Glutamatergic neuron (in vitro differentiated cells): ENCODE measurements around the gene CHD2. TPM values are rescaled to one million over a fixed set of nuclear protein-coding genes. Genes with fewer than 3 reads are reported as not detected.

Source experiments
- DNase-seq: peaks from one replicate; pipeline ENCODE4 v3.0.0; 2022
- H3K27ac Mint-ChIP-seq: one replicate; pipeline ENCODE4 v1.8.0; 2020; ENCODE audit warnings: mild to moderate bottlenecking, mixed read lengths, inconsistent platforms; ENCODE audit not compliant: unreplicated experiment
- H3K27me3 Mint-ChIP-seq: one replicate; pipeline ENCODE4 v1.8.0; 2020; ENCODE audit warnings: mild to moderate bottlenecking, moderate library complexity, mixed read lengths, inconsistent platforms; ENCODE audit not compliant: unreplicated experiment
- H3K36me3 Mint-ChIP-seq: one replicate; pipeline ENCODE4 v1.8.0; 2020; ENCODE audit warnings: mild to moderate bottlenecking, mixed read lengths, inconsistent platforms; ENCODE audit not compliant: unreplicated experiment
- H3K4me1 Mint-ChIP-seq: one replicate; pipeline ENCODE4 v1.8.0; 2020; ENCODE audit warnings: mild to moderate bottlenecking, low read depth, mixed read lengths, inconsistent platforms; ENCODE audit not compliant: unreplicated experiment
- H3K4me3 Mint-ChIP-seq: one replicate; pipeline ENCODE4 v1.8.0; 2020; ENCODE audit warnings: mild to moderate bottlenecking, mixed read lengths, inconsistent platforms; ENCODE audit not compliant: unreplicated experiment
- H3K9me3 Mint-ChIP-seq: one replicate; pipeline ENCODE4 v1.8.0; 2020; ENCODE audit warnings: mild to moderate bottlenecking, moderate library complexity, mixed read lengths, inconsistent platforms; ENCODE audit not compliant: unreplicated experiment
- CTCF ChIP-seq: fragments of 200-600 bp; sonication (generic); IDR thresholded peaks from one replicate; pipeline ENCODE4 v1.5.0; 2021; ENCODE audit not compliant: partially characterized antibody, unreplicated experiment
- total RNA-seq: library from RNA; stranded (reverse); fragmentation: NEBNext Ultra II Directional; extraction: Animal tissue kit (Norgen Biotek cat#: 25700); gene quantifications from one replicate; pipeline ENCODE4 v1.2.1, GENCODE V29; 2021; ENCODE audit not compliant: unreplicated experiment

The CHD2 gene
- total RNA-seq, 1 donor from 2014 or later, result 201 TPM

GRCh38 chr15:93044301-93045190 is 144.4 kb downstream of the CHD2 start:
- no peak overlapping the region for H3K27ac Mint-ChIP-seq
- DNase-seq, result no peak
- H3K36me3 Mint-ChIP-seq, result peaks cover 21% of the 10 kb centered on the region
- peaks cover 25% of the 10 kb centered on the region for H3K4me1 Mint-ChIP-seq
- TF ChIP-seq CTCF, result no peak
- H3K27me3 Mint-ChIP-seq, result peaks cover 23% of the 10 kb centered on the region
- no peak overlapping the region for H3K4me3 Mint-ChIP-seq
- peaks cover 24% of the 10 kb centered on the region for H3K9me3 Mint-ChIP-seq

- DNase-seq, result no peak
- peaks cover 21% of the 10 kb centered on the region for H3K27me3 Mint-ChIP-seq
- H3K4me3 Mint-ChIP-seq, result no peak overlapping the region
- H3K27ac Mint-ChIP-seq, result no peak overlapping the region
- peaks cover 21% of the 10 kb centered on the region for H3K36me3 Mint-ChIP-seq
- H3K9me3 Mint-ChIP-seq, result peaks cover 24% of the 10 kb centered on the region
- H3K4me1 Mint-ChIP-seq, result peaks cover 26% of the 10 kb centered on the region
- TF ChIP-seq CTCF, result no peak
These were observed 145.2 kb downstream of the CHD2 start for GRCh38 chr15:93045191-93045785.

DNA sequence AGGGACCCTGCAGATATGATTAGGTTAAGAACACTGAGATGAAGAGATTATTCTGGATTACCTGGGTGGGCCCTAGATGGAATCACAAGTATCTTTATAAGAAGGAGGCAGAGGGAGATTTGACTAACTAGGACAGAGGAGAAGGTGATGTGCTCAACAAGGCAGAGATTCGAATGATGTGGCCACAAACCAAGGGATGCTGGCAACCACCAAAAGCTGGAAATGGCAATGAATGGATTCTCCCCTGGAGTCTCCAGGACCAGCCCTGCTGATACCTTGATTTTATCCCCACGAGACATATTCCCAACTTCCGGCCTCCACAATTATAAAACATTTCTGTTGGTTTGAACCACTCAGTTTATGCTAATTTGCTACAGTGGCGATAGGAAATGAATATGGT is 146.0 kb downstream of the CHD2 start:
- Mint-ChIP-seq H3K27me3 (peaks cover 19% of the 10 kb centered on the region), H3K4me3 (no peak overlapping the region), H3K27ac (no peak overlapping the region)

GRCh38 chr15:93046721-93047120 is 146.6 kb downstream of the CHD2 start:
- no peak overlapping the region for H3K27ac Mint-ChIP-seq
- H3K36me3 Mint-ChIP-seq, result peaks cover 21% of the 10 kb centered on the region

More for the DNA sequence above, 146.0 kb downstream of the CHD2 start:
- TF ChIP-seq CTCF, result no peak
- no peak for DNase-seq
- Mint-ChIP-seq H3K4me1 (peaks cover 23% of the 10 kb centered on the region), H3K9me3 (peaks cover 24% of the 10 kb centered on the region), H3K36me3 (peaks cover 21% of the 10 kb centered on the region)

More at GRCh38 chr15:93046721-93047120, 146.6 kb downstream of the CHD2 start:
- no peak overlapping the region for H3K4me3 Mint-ChIP-seq
- peaks cover 19% of the 10 kb centered on the region for H3K27me3 Mint-ChIP-seq
- no peak for DNase-seq
- peaks cover 23% of the 10 kb centered on the region for H3K4me1 Mint-ChIP-seq
- TF ChIP-seq CTCF, result no peak
- peaks cover 23% of the 10 kb centered on the region for H3K9me3 Mint-ChIP-seq
